BLaER1 treated with 17β-estradiol and CSF1 and Interleukin-3, amounts not matched to agents 10 nM and 100 nM (cell line): ENCODE measurements around the gene ALG2.

Experiments used
- H3K27ac ChIP-seq, 11 experiments: shearing (Covaris generic); formaldehyde crosslinking; 2 replicates each; pipeline ENCODE4 v1.8.1; 2022
- H3K27me3 ChIP-seq, 11 experiments: shearing (Covaris generic); formaldehyde crosslinking; 2 replicates each; pipeline ENCODE4 v1.8.1; 2022
- H3K36me3 ChIP-seq, 11 experiments: shearing (Covaris generic); formaldehyde crosslinking; 2 replicates each; pipeline ENCODE4 v1.8.1; 2022
- H3K4me1 ChIP-seq, 10 experiments: shearing (Covaris generic); formaldehyde crosslinking; 2 replicates each; pipeline ENCODE4 v1.8.1; 2022
- H3K4me2 ChIP-seq, 11 experiments: shearing (Covaris generic); formaldehyde crosslinking; 2 replicates each; pipeline ENCODE4 v1.8.1; 2022
- H3K4me3 ChIP-seq, 10 experiments: shearing (Covaris generic); formaldehyde crosslinking; 2 replicates each; pipeline ENCODE4 v1.8.1; 2022
- H3K9ac ChIP-seq, 11 experiments: shearing (Covaris generic); formaldehyde crosslinking; 2 replicates each; pipeline ENCODE4 v1.8.1; 2022
- H3K9me3 ChIP-seq, 11 experiments: shearing (Covaris generic); formaldehyde crosslinking; replicated peaks in 1 of 11; 2 replicates each; pipeline ENCODE4 v1.8.1; 2022
- H4K20me1 ChIP-seq, 11 experiments: shearing (Covaris generic); formaldehyde crosslinking; 2 replicates each; pipeline ENCODE4 v1.8.1; 2022
- Cebpa-rat ChIP-seq, 11 experiments: shearing (Covaris generic); IDR thresholded peaks; 2 replicates each; pipeline ENCODE4 v1.8.1; 2022

ALG2 gene, protein sequence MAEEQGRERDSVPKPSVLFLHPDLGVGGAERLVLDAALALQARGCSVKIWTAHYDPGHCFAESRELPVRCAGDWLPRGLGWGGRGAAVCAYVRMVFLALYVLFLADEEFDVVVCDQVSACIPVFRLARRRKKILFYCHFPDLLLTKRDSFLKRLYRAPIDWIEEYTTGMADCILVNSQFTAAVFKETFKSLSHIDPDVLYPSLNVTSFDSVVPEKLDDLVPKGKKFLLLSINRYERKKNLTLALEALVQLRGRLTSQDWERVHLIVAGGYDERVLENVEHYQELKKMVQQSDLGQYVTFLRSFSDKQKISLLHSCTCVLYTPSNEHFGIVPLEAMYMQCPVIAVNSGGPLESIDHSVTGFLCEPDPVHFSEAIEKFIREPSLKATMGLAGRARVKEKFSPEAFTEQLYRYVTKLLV

DNA sequence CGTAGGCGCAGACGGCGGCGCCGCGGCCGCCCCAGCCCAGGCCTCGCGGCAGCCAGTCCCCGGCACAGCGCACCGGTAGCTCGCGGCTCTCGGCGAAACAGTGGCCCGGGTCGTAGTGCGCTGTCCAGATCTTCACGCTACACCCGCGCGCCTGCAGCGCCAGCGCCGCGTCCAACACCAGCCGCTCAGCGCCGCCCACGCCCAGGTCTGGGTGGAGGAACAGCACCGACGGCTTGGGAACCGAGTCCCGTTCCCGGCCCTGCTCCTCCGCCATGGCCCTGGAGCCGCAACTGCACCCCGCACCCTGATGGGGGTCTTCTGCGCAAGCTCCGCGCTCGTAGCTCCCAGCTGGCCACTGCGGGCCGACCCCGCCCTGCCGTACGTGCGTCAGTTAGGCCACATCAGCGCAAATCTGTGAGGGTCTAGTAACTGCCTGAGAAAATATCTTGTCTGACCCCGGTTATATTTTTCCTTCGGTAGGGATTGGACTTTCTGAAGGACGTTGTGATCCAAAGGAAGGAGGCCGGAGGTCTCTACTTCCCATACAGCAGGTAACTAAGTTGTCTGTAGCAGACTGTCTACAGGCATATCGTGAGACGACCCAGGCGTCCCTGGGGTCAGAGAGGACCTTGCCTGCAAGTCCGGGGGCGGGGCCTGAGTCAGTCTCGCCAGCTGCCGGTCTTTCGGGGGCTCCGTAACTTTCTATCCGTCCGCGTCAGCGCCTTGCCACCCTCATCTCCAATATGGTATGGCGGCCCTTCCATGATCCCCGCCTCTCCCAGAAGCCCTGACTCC, at the start of gene ALG2, which contains the start of gene SEC61B:
Gene ALG2 (minus strand): TSS at position 322 of the 795 bp plus-strand sequence. CDS start 48 bp downstream, at position 274.
Gene SEC61B (plus strand): TSS at position 662 of the 795 bp plus-strand sequence. CDS start 82 bp downstream, at position 744.
- peaks cover 41 to 94% (median 85%) of the 10 kb centered on the region in 11 experiments; a peak in 21 of 22 replicates for H4K20me1 ChIP-seq
- H3K36me3 ChIP-seq = peaks cover 52 to 69% (median 62%) of the 10 kb centered on the region in 11 experiments
- TF ChIP-seq Cebpa-rat (IDR thresholded peaks at IDR 0.05) = no peak
- peak within 1 kb of the TSS; percentile 86 to 98 (median 92) for H3K4me3 ChIP-seq
- H3K27me3 ChIP-seq = no peaks in the 10 kb centered on the region
- H3K27ac ChIP-seq = peak within 1 kb of the TSS; percentile 92 to 99 (median 98)
- peak within 1 kb of the TSS; percentile 90 to 99 (median 96) for H3K9ac ChIP-seq
- H3K9me3 ChIP-seq = no peaks in the 10 kb centered on the region
- H3K4me2 ChIP-seq = peak within 1 kb of the TSS; percentile 87 to 99 (median 94)
- H3K4me1 ChIP-seq = peaks cover 30 to 52% (median 37%) of the 10 kb centered on the region in 10 experiments

DNA sequence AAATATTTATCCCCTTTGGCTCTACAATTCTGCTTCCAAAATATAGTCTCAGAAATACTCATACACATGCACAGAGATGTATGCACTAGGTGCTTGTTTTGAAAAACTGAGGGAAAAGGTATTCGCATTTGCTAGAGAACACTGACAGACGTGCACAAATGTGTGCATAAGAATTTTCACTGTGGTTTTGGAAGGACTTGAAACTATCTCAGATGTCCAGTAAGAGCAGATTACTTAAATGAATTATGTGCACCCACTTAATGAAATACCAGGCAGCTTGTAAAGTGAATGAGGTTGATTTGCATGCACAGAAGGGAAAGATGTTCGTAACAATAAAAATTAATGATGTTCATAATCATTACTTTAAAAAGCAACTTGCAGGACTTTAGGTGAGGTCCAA, 48.7 kb upstream of the ALG2 start:
- Histone ChIP-seq H3K9ac (no peak overlapping the region), H3K4me2 (no peak overlapping the region), H3K9me3 (no peaks in the 10 kb centered on the region), H4K20me1 (no peaks in the 10 kb centered on the region), H3K27me3 (no peaks in the 10 kb centered on the region), H3K27ac (no peak overlapping the region), H3K4me1 (peaks cover 0 to 10% (median 7%) of the 10 kb centered on the region in 10 experiments; a peak in 7 of 20 replicates), H3K4me3 (no peak overlapping the region), H3K36me3 (no peaks in the 10 kb centered on the region)
- TF ChIP-seq Cebpa-rat (IDR thresholded peaks at IDR 0.05) = no peak

DNA sequence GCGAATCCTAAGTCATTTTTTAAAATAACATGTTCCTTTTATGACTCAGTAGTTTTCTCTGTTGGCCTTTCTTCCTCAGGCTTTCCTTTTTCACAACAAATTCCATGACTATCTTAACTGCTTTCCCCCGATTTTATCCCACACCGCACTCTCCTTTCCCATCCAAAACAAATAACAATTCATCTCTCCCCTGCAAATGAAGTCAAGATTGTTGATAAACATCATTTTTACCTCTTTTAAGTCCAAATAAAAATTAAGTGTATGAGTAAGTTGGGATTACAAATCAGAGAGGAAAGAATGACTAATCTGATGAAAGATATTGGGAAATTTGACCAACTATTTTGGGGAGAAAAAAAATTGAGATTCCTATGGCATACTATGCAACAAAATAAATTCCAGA, 47.7 kb upstream of the ALG2 start:
- Histone ChIP-seq H3K4me3 (no peak overlapping the region), H3K9me3 (no peaks in the 10 kb centered on the region)

DNA sequence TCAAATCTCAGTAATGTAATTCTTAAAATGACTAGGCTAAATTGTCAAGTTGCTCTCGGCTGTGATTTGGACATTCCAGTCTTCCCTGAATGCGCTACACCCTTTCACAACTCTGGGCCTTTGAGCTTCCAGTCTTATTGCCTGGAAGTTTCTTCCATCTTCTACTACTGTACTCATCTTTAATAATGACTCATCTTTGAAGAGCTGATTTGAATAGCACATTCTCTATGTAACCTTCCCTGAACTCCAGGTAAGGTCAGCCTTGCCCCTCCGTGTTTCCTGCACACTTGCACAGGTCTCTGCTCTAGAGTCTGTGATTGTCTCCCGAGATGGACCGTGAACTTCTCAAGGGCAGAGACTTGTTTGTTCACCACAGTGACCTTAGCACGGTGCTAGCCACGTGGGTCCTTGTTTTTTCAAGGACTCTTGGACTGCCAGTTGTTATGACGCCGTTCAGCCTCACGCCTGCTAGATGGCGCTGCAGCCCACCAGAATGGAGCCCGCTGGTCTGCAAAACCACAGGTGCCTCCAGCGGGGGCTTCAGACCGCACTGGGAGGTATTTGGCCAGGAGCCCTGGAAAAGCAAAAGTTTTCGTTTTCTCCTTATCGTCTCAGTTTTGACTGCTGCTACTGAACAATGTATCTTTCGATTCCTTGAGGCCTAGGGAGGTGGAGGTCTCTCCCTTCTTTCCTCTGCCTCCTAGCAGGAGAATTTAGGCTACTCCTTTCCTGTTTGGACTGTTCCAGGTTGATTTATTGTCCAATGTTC, 44.7 kb upstream of the ALG2 start:
- no peaks in the 10 kb centered on the region for H3K36me3 ChIP-seq
- peaks cover 0 to 10% (median 7%) of the 10 kb centered on the region in 10 experiments; a peak in 7 of 20 replicates for H3K4me1 ChIP-seq
- no peak for TF ChIP-seq Cebpa-rat (IDR thresholded peaks at IDR 0.05)
- H3K27ac ChIP-seq = no peak overlapping the region
- H3K27me3 ChIP-seq = no peaks in the 10 kb centered on the region
- no peaks in the 10 kb centered on the region for H3K9me3 ChIP-seq
- H3K9ac ChIP-seq = no peak overlapping the region
- H3K4me3 ChIP-seq = no peak overlapping the region
- H3K4me2 ChIP-seq = peak overlapping the region; percentile 22 to 52 (median 43); a peak in 19 of 22 replicates
- H4K20me1 ChIP-seq = no peaks in the 10 kb centered on the region

More for the DNA sequence above, 47.7 kb upstream of the ALG2 start:
- H4K20me1 ChIP-seq = no peaks in the 10 kb centered on the region
- no peak overlapping the region for H3K9ac ChIP-seq
- no peak for TF ChIP-seq Cebpa-rat (IDR thresholded peaks at IDR 0.05)
- H3K4me2 ChIP-seq = no peak overlapping the region
- H3K27me3 ChIP-seq = no peaks in the 10 kb centered on the region
- H3K27ac ChIP-seq = no peak overlapping the region
- H3K4me1 ChIP-seq = peaks cover 0 to 10% (median 7%) of the 10 kb centered on the region in 10 experiments; a peak in 7 of 20 replicates
- H3K36me3 ChIP-seq = no peaks in the 10 kb centered on the region

DNA sequence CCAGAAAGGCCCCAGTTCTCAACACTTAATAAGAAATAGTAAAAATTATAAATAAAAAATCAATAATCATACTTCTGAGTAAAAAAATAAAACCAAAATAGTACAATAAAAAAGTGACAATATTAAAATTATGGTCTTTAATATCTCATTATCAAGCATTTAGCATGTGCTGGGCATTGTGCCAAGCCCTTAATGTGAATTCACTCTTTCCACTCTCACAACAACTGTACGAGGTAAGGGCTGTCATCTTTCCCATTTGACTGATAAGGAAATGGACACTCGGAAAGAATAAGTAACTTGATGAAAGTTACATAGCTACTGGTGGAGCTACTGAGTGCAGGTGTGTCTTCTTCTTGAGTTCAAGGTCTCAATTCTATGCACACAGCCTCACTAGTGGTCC, 43.9 kb upstream of the ALG2 start:
- no peak overlapping the region for H3K9ac ChIP-seq
- H3K4me2 ChIP-seq = no peak overlapping the region

DNA sequence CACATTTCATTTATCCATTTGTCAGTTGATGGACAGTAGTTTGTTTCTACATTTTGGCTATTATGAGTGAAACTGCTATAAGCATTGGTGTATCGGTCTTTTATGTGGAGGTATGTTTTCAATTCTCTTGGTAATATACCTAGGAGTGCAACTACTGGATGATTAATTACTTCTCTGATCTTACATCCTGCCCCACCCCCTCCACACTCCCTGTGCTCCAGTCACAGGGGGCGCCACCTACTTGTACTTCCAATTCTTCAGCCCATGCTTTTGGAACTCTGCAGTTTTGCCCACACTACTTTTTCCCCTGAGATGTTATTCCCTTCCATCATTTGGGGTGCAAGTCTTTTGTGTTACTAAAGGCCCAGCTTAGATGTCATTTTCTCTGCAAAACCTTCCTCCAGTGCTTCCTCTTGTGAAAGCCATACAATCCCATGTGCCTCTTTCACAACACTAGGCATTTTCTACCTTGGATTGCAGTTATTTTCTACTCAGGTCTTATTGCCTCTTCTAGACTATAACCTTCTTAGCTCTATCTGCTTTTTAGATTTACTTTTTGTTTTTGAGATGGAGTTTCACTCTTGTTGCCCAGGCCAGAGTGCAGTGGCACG, 42.4 kb upstream of the ALG2 start:
- no peak overlapping the region for H3K4me2 ChIP-seq
- TF ChIP-seq Cebpa-rat (IDR thresholded peaks at IDR 0.05) = no peak
- no peak overlapping the region for H3K4me3 ChIP-seq
- H4K20me1 ChIP-seq = no peaks in the 10 kb centered on the region
- no peak overlapping the region for H3K9ac ChIP-seq
- no peak overlapping the region for H3K27ac ChIP-seq
- H3K36me3 ChIP-seq = no peaks in the 10 kb centered on the region
- H3K27me3 ChIP-seq = no peaks in the 10 kb centered on the region
- no peaks in the 10 kb centered on the region for H3K9me3 ChIP-seq
- peaks cover 0 to 18% (median 8%) of the 10 kb centered on the region in 10 experiments; a peak in 10 of 20 replicates for H3K4me1 ChIP-seq

More for the DNA sequence above, 43.9 kb upstream of the ALG2 start:
- H4K20me1 ChIP-seq = no peaks in the 10 kb centered on the region
- no peak overlapping the region for H3K27ac ChIP-seq
- H3K4me1 ChIP-seq = peaks cover 0 to 10% (median 7%) of the 10 kb centered on the region in 10 experiments; a peak in 7 of 20 replicates
- H3K36me3 ChIP-seq = no peaks in the 10 kb centered on the region
- H3K27me3 ChIP-seq = no peaks in the 10 kb centered on the region
- no peak overlapping the region for H3K4me3 ChIP-seq
- H3K9me3 ChIP-seq = no peaks in the 10 kb centered on the region
- no peak for TF ChIP-seq Cebpa-rat (IDR thresholded peaks at IDR 0.05)

DNA sequence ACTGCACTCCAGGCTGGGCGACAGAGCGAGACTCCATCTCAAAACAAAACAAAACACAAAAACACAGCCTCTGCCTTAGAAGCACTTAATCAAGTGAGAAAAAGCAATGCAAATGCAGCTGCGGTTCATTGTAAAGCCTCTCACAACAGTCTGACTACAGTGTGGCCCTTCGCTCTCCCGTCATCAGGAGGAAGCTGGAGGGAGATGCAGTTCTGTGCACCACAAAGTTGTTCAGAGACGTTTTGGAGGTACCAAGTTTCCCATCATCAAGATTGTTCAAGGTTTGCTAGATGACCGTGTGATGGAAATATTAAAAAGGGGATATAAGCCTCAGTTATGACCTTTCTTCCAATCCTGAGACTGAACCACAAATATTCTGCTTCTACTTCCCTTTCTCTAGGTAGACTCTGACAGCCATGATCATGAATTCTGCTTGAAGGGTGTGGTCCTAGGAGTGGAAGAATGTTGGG, 41.2 kb upstream of the ALG2 start:
- Histone ChIP-seq H3K27me3 (no peaks in the 10 kb centered on the region), H3K9ac (no peak overlapping the region), H3K27ac (no peak overlapping the region), H3K9me3 (no peaks in the 10 kb centered on the region), H3K4me2 (no peak overlapping the region), H3K4me1 (peaks cover 0 to 19% (median 8%) of the 10 kb centered on the region in 10 experiments; a peak in 10 of 20 replicates), H3K36me3 (no peaks in the 10 kb centered on the region), H4K20me1 (no peaks in the 10 kb centered on the region), H3K4me3 (no peak overlapping the region)
- no peak for TF ChIP-seq Cebpa-rat (IDR thresholded peaks at IDR 0.05)

DNA sequence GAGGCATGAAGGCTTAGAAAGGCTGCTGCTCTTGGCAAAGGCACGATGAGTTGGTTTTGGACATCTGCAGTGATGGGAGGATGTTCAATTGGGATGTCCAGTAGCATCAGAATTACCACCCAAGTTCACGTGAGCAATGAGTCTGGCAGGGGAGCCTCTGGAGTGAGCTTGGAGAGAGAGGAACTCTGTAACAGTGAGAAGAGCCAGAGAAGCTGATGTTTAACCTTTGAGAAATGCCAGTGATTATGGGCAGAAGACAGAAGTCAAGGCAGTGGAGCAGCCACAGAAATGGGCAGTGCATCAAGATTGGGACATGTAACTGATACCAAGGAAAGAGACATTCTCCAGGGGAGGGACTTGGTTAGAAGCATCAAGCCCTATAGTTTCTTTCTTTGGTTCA, 40.2 kb upstream of the ALG2 start:
- Histone ChIP-seq H3K4me1 (peaks cover 0 to 17% (median 8%) of the 10 kb centered on the region in 10 experiments; a peak in 10 of 20 replicates), H3K9me3 (no peaks in the 10 kb centered on the region), H3K4me2 (no peak overlapping the region), H3K9ac (no peak overlapping the region), H3K36me3 (no peaks in the 10 kb centered on the region), H3K4me3 (no peak overlapping the region), H4K20me1 (no peaks in the 10 kb centered on the region), H3K27me3 (no peaks in the 10 kb centered on the region), H3K27ac (no peak overlapping the region)
- TF ChIP-seq Cebpa-rat (IDR thresholded peaks at IDR 0.05) = no peak
